Loucy (cell line): ENCODE measurements around the gene GLYR1.

Experiments used
- H2AFZ ChIP-seq: fragments of 200-600 bp; sonication (generic); 2 replicates; pipeline ENCODE4 v1.6.0; 2016; ENCODE audit warnings: antibody characterized with exemption, mild to moderate bottlenecking, low read length, moderate library complexity
- H3F3A ChIP-seq: fragments of 200-600 bp; 2 replicates; pipeline ENCODE4 v1.6.0; 2016; ENCODE audit warnings: antibody characterized with exemption, low read depth, mild to moderate bottlenecking
- H3K27me3 ChIP-seq: fragments of 200-600 bp; sonication (generic); 2 replicates; pipeline ENCODE4 v1.6.1; 2014; ENCODE audit warnings: low read length, mild to moderate bottlenecking; ENCODE audit not compliant: insufficient read depth, poor library complexity, severe bottlenecking
- H3K36me3 ChIP-seq: fragments of 200-600 bp; sonication (generic); 2 replicates; pipeline ENCODE4 v1.6.1; 2016; ENCODE audit warnings: low read length; ENCODE audit not compliant: insufficient read depth
- H3K4me1 ChIP-seq: fragments of 200-600 bp; sonication (generic); 2 replicates; pipeline ENCODE4 v1.5.1; 2014; ENCODE audit warnings: low read length, mild to moderate bottlenecking; ENCODE audit not compliant: insufficient read depth, poor library complexity, severe bottlenecking
- H3K4me2 ChIP-seq: fragments of 200-600 bp; sonication (generic); 2 replicates; pipeline ENCODE4 v1.6.0; 2014; ENCODE audit warnings: antibody characterized with exemption, low read length, low read depth, mild to moderate bottlenecking; ENCODE audit not compliant: poor library complexity, severe bottlenecking
- H3K4me3 ChIP-seq: fragments of 200-600 bp; sonication (generic); 2 replicates; pipeline ENCODE4 v1.5.1; 2014; ENCODE audit warnings: low read length, mild to moderate bottlenecking, mixed read lengths; ENCODE audit not compliant: poor library complexity, severe bottlenecking
- H3K79me2 ChIP-seq: fragments of 200-600 bp; sonication (generic); 2 replicates; pipeline ENCODE4 v1.6.1; 2014; ENCODE audit warnings: low read length; ENCODE audit not compliant: insufficient read depth
- H3K9ac ChIP-seq: fragments of 200-600 bp; sonication (generic); 2 replicates; pipeline ENCODE4 v1.6.0; 2014; ENCODE audit warnings: mild to moderate bottlenecking, low read depth, low read length, moderate library complexity; ENCODE audit not compliant: poor library complexity, severe bottlenecking
- H3K9me2 ChIP-seq: fragments of 200-600 bp; sonication (generic); replicated peaks from 2 replicates; pipeline ENCODE4 v1.6.1; 2016; ENCODE audit warnings: low read depth, low read length, mixed read lengths
- H3K9me3 ChIP-seq: fragments of 200-600 bp; sonication (generic); 2 replicates; pipeline ENCODE4 v1.6.1; 2014; ENCODE audit warnings: mild to moderate bottlenecking, antibody characterized with exemption, low read length, low read depth; ENCODE audit not compliant: insufficient read depth
- H4K20me1 ChIP-seq: fragments of 200-600 bp; sonication (generic); 2 replicates; pipeline ENCODE4 v1.6.0; 2014; ENCODE audit warnings: antibody characterized with exemption, low read length, mild to moderate bottlenecking; ENCODE audit not compliant: insufficient read depth, poor library complexity, severe bottlenecking
- CTCF ChIP-seq: fragments of 200-600 bp; sonication (generic); conservative IDR thresholded peaks from 2 replicates; pipeline ENCODE4 v1.5.1; 2014; ENCODE audit warnings: mild to moderate bottlenecking, antibody characterized with exemption, low read length
- EZH2phosphoT487 ChIP-seq: fragments of 200-600 bp; IDR thresholded peaks from 2 replicates; pipeline ENCODE4 v1.6.1; 2018; ENCODE audit warnings: antibody characterized with exemption, mild to moderate bottlenecking, moderate library complexity, borderline replicate concordance

The GLYR1 gene

GRCh38 chr16:4884209-4884608 lies 37.1 kb upstream of the GLYR1 start:
- H2AFZ ChIP-seq, result no peak overlapping the region
- H3K79me2 ChIP-seq, result no peaks in the 10 kb centered on the region
- H3K9me3 ChIP-seq, result no peaks in the 10 kb centered on the region
- no peaks in the 10 kb centered on the region for H4K20me1 ChIP-seq
- H3K36me3 ChIP-seq, result peaks cover 18% of the 10 kb centered on the region; the same call in 1 of the 2 replicates
- H3K9me2 ChIP-seq, result no peaks in the 10 kb centered on the region
- H3K4me2 ChIP-seq, result no peak overlapping the region
- H3F3A ChIP-seq, result no peaks in the 10 kb centered on the region
- no peak overlapping the region for H3K9ac ChIP-seq
- TF ChIP-seq EZH2phosphoT487, result no peak
- no peak for TF ChIP-seq CTCF
- no peaks in the 10 kb centered on the region for H3K27me3 ChIP-seq
- no peaks in the 10 kb centered on the region for H3K4me1 ChIP-seq
- H3K4me3 ChIP-seq, result no peak overlapping the region

DNA sequence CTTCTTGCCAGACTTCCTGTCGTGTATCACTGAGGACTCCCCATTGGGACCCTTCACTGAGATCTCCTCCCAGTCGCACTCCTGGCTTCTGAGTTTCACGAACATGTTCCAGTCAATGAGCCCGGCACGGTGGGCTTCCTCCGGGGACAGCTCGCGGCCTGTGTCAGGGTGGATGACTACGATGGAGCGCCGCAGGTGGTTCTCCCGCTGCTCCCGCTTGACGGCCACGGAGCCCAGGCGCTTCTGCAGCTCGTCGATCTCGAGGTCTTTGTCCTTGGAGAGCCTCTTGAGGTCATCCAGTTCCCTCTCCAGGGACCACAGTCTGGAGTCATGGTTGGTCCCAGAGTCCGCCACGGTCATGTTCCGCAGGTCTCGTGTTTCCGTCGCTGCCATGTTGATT lies 36.4 kb upstream of the GLYR1 start:
- no peaks in the 10 kb centered on the region for H3K79me2 ChIP-seq
- no peak overlapping the region for H2AFZ ChIP-seq
- no peak overlapping the region for H3K4me3 ChIP-seq
- H3K9me2 ChIP-seq, result no peaks in the 10 kb centered on the region
- H3K27me3 ChIP-seq, result no peaks in the 10 kb centered on the region
- H3K36me3 ChIP-seq, result peaks cover 18% of the 10 kb centered on the region; the same call in 1 of the 2 replicates
- no peak overlapping the region for H3K9ac ChIP-seq
- no peak for TF ChIP-seq CTCF
- TF ChIP-seq EZH2phosphoT487, result no peak
- H3K9me3 ChIP-seq, result no peaks in the 10 kb centered on the region
- no peaks in the 10 kb centered on the region for H3F3A ChIP-seq
- no peak overlapping the region for H3K4me2 ChIP-seq
- H3K4me1 ChIP-seq, result no peaks in the 10 kb centered on the region
- H4K20me1 ChIP-seq, result no peaks in the 10 kb centered on the region

- Histone ChIP-seq H3K9ac (no peak overlapping the region), H3K4me1 (no peaks in the 10 kb centered on the region), H3F3A (no peaks in the 10 kb centered on the region), H3K4me2 (no peak overlapping the region), H3K9me3 (no peaks in the 10 kb centered on the region), H3K9me2 (no peaks in the 10 kb centered on the region), H3K36me3 (peaks cover 25% of the 10 kb centered on the region; the same call in 1 of the 2 replicates), H2AFZ (no peak overlapping the region), H3K79me2 (no peaks in the 10 kb centered on the region), H3K4me3 (no peak overlapping the region), H4K20me1 (no peaks in the 10 kb centered on the region), H3K27me3 (no peaks in the 10 kb centered on the region)
- TF ChIP-seq EZH2phosphoT487 (no peak), CTCF (no peak)
Measured at GRCh38 chr16:4882633-4883285, 35.7 kb upstream of the GLYR1 start.
